IMR-90 (cell line): ENCODE results near the gene VPS11. TPM values are rescaled to one million over a fixed set of nuclear protein-coding genes. Genes with fewer than 3 reads are reported as not detected.

Source experiments
- ATAC-seq: fragments of 200-7000 bp; cut with Tn5 transposase; 2 replicates; pipeline ENCODE4 v1.9.1; 2020; ENCODE audit warnings: low read depth, mild to moderate bottlenecking, moderate library complexity
- BruUV-seq: library from RNA; stranded (reverse); fragments of 400-500 nt; replicated peaks from 2 replicates; lab custom pipeline; 2021; lab: Mats Ljungman, UMichigan
- CTCF ChIA-PET: fragments of 300-600 bp; formaldehyde crosslinking; extraction: SDS; loops from one replicate; lab custom pipeline; 2021; ENCODE audit warnings: antibody characterized with exemption; lab: Yijun Ruan, JAX
- POLR2A ChIA-PET: fragments of 300-600 bp; sonication (Branson Sonifier 250); formaldehyde crosslinking; loops from one replicate; lab custom pipeline; 2022; ENCODE audit warnings: antibody characterized with exemption; ENCODE audit not compliant: unreplicated experiment; lab: Charles Lee
- DNase-seq: peaks from one replicate; pipeline ENCODE4 v3.0.0; 2013
- H2AFZ ChIP-seq: replicated peaks from 2 replicates; pipeline ENCODE3; 2013; ENCODE audit warnings: low read length, mild to moderate bottlenecking; ENCODE audit not compliant: poor library complexity
- H2AK5ac ChIP-seq: 2 replicates; pipeline ENCODE4 v1.6.1; 2013; ENCODE audit warnings: low read depth, low read length, inconsistent platforms
- H2AK9ac ChIP-seq: replicated peaks from 2 replicates; pipeline ENCODE3; 2013; ENCODE audit warnings: mild to moderate bottlenecking, low read depth, low read length, moderate library complexity; ENCODE audit not compliant: poor library complexity
- H2BK120ac ChIP-seq: 2 replicates; pipeline ENCODE4 v1.6.1; 2013; ENCODE audit warnings: low read depth, low read length, inconsistent platforms
- H2BK15ac ChIP-seq: 3 replicates; pipeline ENCODE4 v1.6.1; 2013; ENCODE audit warnings: low read depth, low read length, inconsistent platforms
- H2BK20ac ChIP-seq: 2 replicates; pipeline ENCODE4 v1.6.1; 2013; ENCODE audit warnings: low read depth, mild to moderate bottlenecking, inconsistent platforms, low read length, moderate library complexity
- H2BK5ac ChIP-seq: 2 replicates; pipeline ENCODE4 v1.6.1; 2013; ENCODE audit warnings: mild to moderate bottlenecking, low read depth, low read length, inconsistent platforms; ENCODE audit not compliant: poor library complexity, severe bottlenecking
- H3K14ac ChIP-seq: replicated peaks from 2 replicates; pipeline ENCODE4 v1.6.1; 2013; ENCODE audit warnings: low read depth, low read length, inconsistent platforms
- H3K18ac ChIP-seq: 2 replicates; pipeline ENCODE4 v1.6.1; 2013; ENCODE audit warnings: low read depth, low read length, control low read depth
- H3K23ac ChIP-seq: 2 replicates; pipeline ENCODE4 v1.6.1; 2013; ENCODE audit warnings: low read depth, low read length, inconsistent platforms
- H3K27ac ChIP-seq: 2 replicates; pipeline ENCODE4 v1.5.1; 2013; ENCODE audit warnings: mild to moderate bottlenecking, control low read depth, low read length; ENCODE audit not compliant: insufficient read depth
- H3K27me3 ChIP-seq: 2 replicates; pipeline ENCODE4 v1.6.1; 2013; ENCODE audit warnings: low read length; ENCODE audit not compliant: control insufficient read depth, insufficient read depth
- H3K36me3 ChIP-seq: 2 replicates; pipeline ENCODE4 v1.6.1; 2013; ENCODE audit warnings: low read length, mixed read lengths; ENCODE audit not compliant: control insufficient read depth, insufficient read depth
- H3K4ac ChIP-seq: 2 replicates; pipeline ENCODE4 v1.6.1; 2013; ENCODE audit warnings: low read depth, low read length, inconsistent platforms
- H3K4me1 ChIP-seq: 2 replicates; pipeline ENCODE4 v1.6.1; 2013; ENCODE audit warnings: low read length, mixed read lengths; ENCODE audit not compliant: control insufficient read depth, insufficient read depth
- H3K4me2 ChIP-seq: 2 replicates; pipeline ENCODE4 v1.6.1; 2013; ENCODE audit warnings: low read depth, mild to moderate bottlenecking, control low read depth, low read length, moderate library complexity
- H3K4me3 ChIP-seq: 2 replicates; pipeline ENCODE4 v1.5.1; 2013; ENCODE audit warnings: low read depth, mild to moderate bottlenecking, control low read depth, low read length, moderate library complexity; ENCODE audit not compliant: insufficient read depth
- H3K56ac ChIP-seq: 2 replicates; pipeline ENCODE4 v1.6.1; 2013; ENCODE audit warnings: low read length, inconsistent platforms; ENCODE audit not compliant: insufficient read depth; ENCODE audit errors: extremely low read depth
- H3K79me1 ChIP-seq, 2 experiments: 2 replicates each; pipeline ENCODE4 v1.6.1; 2013; ENCODE audit warnings: low read length in 2 of 2, inconsistent platforms in 1 of 2, low read depth in 1 of 2
- H3K9ac ChIP-seq: 2 replicates; pipeline ENCODE4 v1.6.1; 2013; ENCODE audit warnings: low read depth, low read length, control low read depth
- H3K9me1 ChIP-seq: 2 replicates; pipeline ENCODE4 v1.6.1; 2013; ENCODE audit warnings: low read length, inconsistent platforms; ENCODE audit not compliant: insufficient read depth
- H3K9me3 ChIP-seq: 2 replicates; pipeline ENCODE4 v1.6.1; 2013; ENCODE audit warnings: low read length; ENCODE audit not compliant: control insufficient read depth, insufficient read depth
- H4K20me1 ChIP-seq: 2 replicates; pipeline ENCODE4 v1.6.1; 2013; ENCODE audit warnings: low read length, inconsistent platforms; ENCODE audit not compliant: insufficient read depth
- H4K5ac ChIP-seq: 2 replicates; pipeline ENCODE4 v1.6.1; 2013; ENCODE audit warnings: mild to moderate bottlenecking, low read depth, low read length, control low read depth
- H4K8ac ChIP-seq, 2 experiments: 2 replicates each; pipeline ENCODE4 v1.6.1; 2013; ENCODE audit warnings: low read depth in 2 of 2, low read length in 2 of 2, control low read depth in 1 of 2, inconsistent platforms in 1 of 2
- H4K91ac ChIP-seq: 2 replicates; pipeline ENCODE4 v1.6.1; 2013; ENCODE audit warnings: low read depth, low read length, inconsistent platforms; ENCODE audit not compliant: insufficient read depth
- BHLHE40 ChIP-seq: fragments of 150-350 bp; IDR thresholded peaks from 2 replicates; pipeline ENCODE4 v1.6.1; 2016; ENCODE audit warnings: mild to moderate bottlenecking, low read depth, low read length
- CHD1 ChIP-seq: IDR thresholded peaks from 2 replicates; pipeline ENCODE4 v1.6.1; 2012; ENCODE audit warnings: low read depth, low read length, improper control_type of control experiment
- FOS ChIP-seq: fragments of 150-350 bp; IDR thresholded peaks from 2 replicates; pipeline ENCODE4 v1.6.1; 2016; ENCODE audit warnings: low read depth, low read length
- MAFK ChIP-seq: IDR thresholded peaks from 2 replicates; pipeline ENCODE4 v1.6.1; 2012; ENCODE audit warnings: low read depth, low read length, improper control_type of control experiment
- MAZ ChIP-seq: IDR thresholded peaks from 2 replicates; pipeline ENCODE4 v1.6.1; 2012; ENCODE audit warnings: low read depth, mild to moderate bottlenecking, low read length, improper control_type of control experiment, moderate library complexity, borderline replicate concordance
- NFE2L2 ChIP-seq: fragments of 150-350 bp; IDR thresholded peaks from 2 replicates; pipeline ENCODE4 v1.6.1; 2016; ENCODE audit warnings: low read depth, mild to moderate bottlenecking, low read length
- POLR2A ChIP-seq: IDR thresholded peaks from 2 replicates; pipeline ENCODE4 v1.6.1; 2012; ENCODE audit warnings: mild to moderate bottlenecking, low read depth, low read length
- RAD21 ChIP-seq: IDR thresholded peaks from 2 replicates; pipeline ENCODE4 v1.6.1; 2012; ENCODE audit warnings: low read length, improper control_type of control experiment
- RCOR1 ChIP-seq: IDR thresholded peaks from 2 replicates; pipeline ENCODE4 v1.6.1; 2012; ENCODE audit warnings: mild to moderate bottlenecking, low read length, improper control_type of control experiment; ENCODE audit not compliant: insufficient replicate concordance
- RFX5 ChIP-seq: IDR thresholded peaks from 2 replicates; pipeline ENCODE4 v1.8.0; 2012; ENCODE audit warnings: low read depth, mild to moderate bottlenecking, low read length, moderate library complexity
- SMC3 ChIP-seq: fragments of 150-350 bp; IDR thresholded peaks from 2 replicates; pipeline ENCODE4 v1.6.1; 2016; ENCODE audit warnings: low read depth, mild to moderate bottlenecking, antibody characterized with exemption, low read length, moderate library complexity
- WGBS, 2 experiments: methylation state at CpG; one replicate each; pipeline versions ENCODE4 v1.1.5 to v1.1.7; 2013; ENCODE audit warnings: missing lambda C conversion rate in 2 of 2; ENCODE audit not compliant: insufficient read length in 1 of 2; ENCODE audit errors: extremely low coverage in 2 of 2; 5-methylcytosine and 5-hydroxymethylcytosine counted together
- dilution Hi-C: fragments of 300-500 bp; cut with HindIII; formaldehyde crosslinking; loops from one replicate; pipeline ENCODE4 v1.14.3; 2018; ENCODE audit warnings: low sequenced_read_pairs; ENCODE audit not compliant: unreplicated experiment
- in situ Hi-C: fragments of 300-500 bp; cut with MboI; formaldehyde crosslinking; loops from 3 replicates; pipeline ENCODE4 v1.14.3; 2019; ENCODE audit warnings: low sequenced_read_pairs, inconsistent platforms, mixed read lengths
- intact Hi-C: fragments of 100-400 bp; cut with micrococcal nuclease; formaldehyde crosslinking; loops from 2 replicates; pipeline ENCODE4 v1.10.0; 2022
- polyA plus RNA-seq, 3 experiments: library from polyadenylated mRNA; depleted of rRNA; stranded (reverse); fragments of >200 nt; gene quantifications; 2 replicates each; pipeline ENCODE4 v1.2.3, GENCODE V29; 2012; ENCODE audit warnings: low replicate concordance in 1 of 3
- total RNA-seq: library from RNA; depleted of rRNA; stranded (reverse); fragments of >200 nt; gene quantifications from 2 replicates; pipeline ENCODE4 v1.2.3, GENCODE V29; 2012
- TF ChIP-seq, protein P1 (sequence below): conservative IDR thresholded peaks from 2 replicates; pipeline ENCODE4 v1.5.1; 2012; ENCODE audit warnings: mild to moderate bottlenecking, low read depth, low read length, improper control_type of control experiment
- TF ChIP-seq, protein P2 (sequence below): fragments of 150-350 bp; IDR thresholded peaks from 2 replicates; pipeline ENCODE4 v1.6.1; 2017; ENCODE audit warnings: mild to moderate bottlenecking, antibody characterized with exemption, low read length, low read depth
- TF ChIP-seq, protein P3 (sequence below): fragments of 150-350 bp; IDR thresholded peaks from 2 replicates; pipeline ENCODE4 v1.6.1; 2016; ENCODE audit warnings: low read depth, mild to moderate bottlenecking, low read length, moderate library complexity, borderline replicate concordance

VPS11 gene
- total and polyA plus RNA-seq, 2 of the 4 experiments (the other 2 are of a cell fraction), result 19.7 to 30.5 TPM

DNA sequence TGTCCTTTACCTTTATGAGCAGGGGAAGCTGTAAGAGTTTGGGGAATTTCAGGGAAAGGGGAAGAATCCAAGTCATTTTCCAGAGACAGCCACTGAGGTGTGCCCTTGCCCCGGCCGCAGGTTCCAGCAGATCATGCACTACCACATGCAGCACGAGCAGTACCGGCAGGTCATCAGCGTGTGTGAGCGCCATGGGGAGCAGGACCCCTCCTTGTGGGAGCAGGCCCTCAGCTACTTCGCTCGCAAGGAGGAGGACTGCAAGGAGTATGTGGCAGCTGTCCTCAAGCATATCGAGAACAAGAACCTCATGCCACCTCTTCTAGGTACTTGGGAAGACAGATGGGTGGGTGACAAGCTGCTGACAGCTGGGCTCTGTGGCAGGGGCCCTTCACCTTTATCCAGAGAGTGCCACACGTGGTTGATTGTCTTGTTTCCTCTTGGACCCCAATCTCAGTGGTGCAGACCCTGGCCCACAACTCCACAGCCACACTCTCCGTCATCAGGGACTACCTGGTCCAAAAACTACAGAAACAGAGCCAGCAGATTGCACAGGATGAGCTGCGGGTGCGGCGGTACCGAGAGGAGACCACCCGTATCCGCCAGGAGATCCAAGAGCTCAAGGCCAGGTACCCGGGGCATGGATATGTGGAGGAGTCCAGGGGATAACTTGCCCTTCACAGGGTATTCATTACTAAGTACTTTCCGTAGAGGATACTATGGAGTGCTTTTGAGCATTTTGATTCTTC, 11.2 kb downstream of the VPS11 start:
- TF ChIP-seq MAFK (no peak), MAZ (no peak), RCOR1 (no peak), NFE2L2 (no peak), FOS (no peak), SMC3 (no peak), POLR2A (no peak), RFX5 (no peak), BHLHE40 (no peak), CHD1 (no peak), RAD21 (no peak)
- TF ChIP-seq, protein P1, sequence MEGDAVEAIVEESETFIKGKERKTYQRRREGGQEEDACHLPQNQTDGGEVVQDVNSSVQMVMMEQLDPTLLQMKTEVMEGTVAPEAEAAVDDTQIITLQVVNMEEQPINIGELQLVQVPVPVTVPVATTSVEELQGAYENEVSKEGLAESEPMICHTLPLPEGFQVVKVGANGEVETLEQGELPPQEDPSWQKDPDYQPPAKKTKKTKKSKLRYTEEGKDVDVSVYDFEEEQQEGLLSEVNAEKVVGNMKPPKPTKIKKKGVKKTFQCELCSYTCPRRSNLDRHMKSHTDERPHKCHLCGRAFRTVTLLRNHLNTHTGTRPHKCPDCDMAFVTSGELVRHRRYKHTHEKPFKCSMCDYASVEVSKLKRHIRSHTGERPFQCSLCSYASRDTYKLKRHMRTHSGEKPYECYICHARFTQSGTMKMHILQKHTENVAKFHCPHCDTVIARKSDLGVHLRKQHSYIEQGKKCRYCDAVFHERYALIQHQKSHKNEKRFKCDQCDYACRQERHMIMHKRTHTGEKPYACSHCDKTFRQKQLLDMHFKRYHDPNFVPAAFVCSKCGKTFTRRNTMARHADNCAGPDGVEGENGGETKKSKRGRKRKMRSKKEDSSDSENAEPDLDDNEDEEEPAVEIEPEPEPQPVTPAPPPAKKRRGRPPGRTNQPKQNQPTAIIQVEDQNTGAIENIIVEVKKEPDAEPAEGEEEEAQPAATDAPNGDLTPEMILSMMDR, result no peak
- TF ChIP-seq, protein P2, sequence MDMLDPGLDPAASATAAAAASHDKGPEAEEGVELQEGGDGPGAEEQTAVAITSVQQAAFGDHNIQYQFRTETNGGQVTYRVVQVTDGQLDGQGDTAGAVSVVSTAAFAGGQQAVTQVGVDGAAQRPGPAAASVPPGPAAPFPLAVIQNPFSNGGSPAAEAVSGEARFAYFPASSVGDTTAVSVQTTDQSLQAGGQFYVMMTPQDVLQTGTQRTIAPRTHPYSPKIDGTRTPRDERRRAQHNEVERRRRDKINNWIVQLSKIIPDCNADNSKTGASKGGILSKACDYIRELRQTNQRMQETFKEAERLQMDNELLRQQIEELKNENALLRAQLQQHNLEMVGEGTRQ, result no peak
- TF ChIP-seq, protein P3, sequence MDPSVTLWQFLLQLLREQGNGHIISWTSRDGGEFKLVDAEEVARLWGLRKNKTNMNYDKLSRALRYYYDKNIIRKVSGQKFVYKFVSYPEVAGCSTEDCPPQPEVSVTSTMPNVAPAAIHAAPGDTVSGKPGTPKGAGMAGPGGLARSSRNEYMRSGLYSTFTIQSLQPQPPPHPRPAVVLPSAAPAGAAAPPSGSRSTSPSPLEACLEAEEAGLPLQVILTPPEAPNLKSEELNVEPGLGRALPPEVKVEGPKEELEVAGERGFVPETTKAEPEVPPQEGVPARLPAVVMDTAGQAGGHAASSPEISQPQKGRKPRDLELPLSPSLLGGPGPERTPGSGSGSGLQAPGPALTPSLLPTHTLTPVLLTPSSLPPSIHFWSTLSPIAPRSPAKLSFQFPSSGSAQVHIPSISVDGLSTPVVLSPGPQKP, result no peak
- H4K8ac ChIP-seq, result no peak overlapping the region
- no peak overlapping the region for H2BK5ac ChIP-seq
- no peak overlapping the region for H2BK120ac ChIP-seq
- H3K9me3 ChIP-seq, result no peaks in the 10 kb centered on the region
- intact Hi-C loops, result no loop called here
- no peak overlapping the region for H4K91ac ChIP-seq
- H3K36me3 ChIP-seq, result peaks cover 56% of the 10 kb centered on the region
- no peak overlapping the region for H2BK20ac ChIP-seq
- H3K4me2 ChIP-seq, result no peak overlapping the region
- CTCF ChIA-PET, result no interaction called here
- H3K4me1 ChIP-seq, result no peaks in the 10 kb centered on the region
- H2BK15ac ChIP-seq, result no peak overlapping the region
- no peaks in the 10 kb centered on the region for H3K27me3 ChIP-seq
- DNase-seq, result no peak
- H3K79me1 ChIP-seq, result 0 out of 4 replicates have a peak, but pooled peaks cover 0 to under 1% of the 10 kb centered on the region in 2 experiments
- H3K23ac ChIP-seq, result no peak overlapping the region
- H3K9ac ChIP-seq, result no peak overlapping the region
- H2AK5ac ChIP-seq, result no peak overlapping the region
- no peak overlapping the region for H2AK9ac ChIP-seq
- dilution Hi-C loops, result no loop called here
- no peaks in the 10 kb centered on the region for H4K20me1 ChIP-seq
- no peak overlapping the region for H4K5ac ChIP-seq
- in situ Hi-C loops, result no loop called here
- no peak overlapping the region for H2AFZ ChIP-seq
- TSS peak; percentile 54 for BruUV-seq
- H3K18ac ChIP-seq, result no peak overlapping the region
- ATAC-seq, result no peak
- no peaks in the 10 kb centered on the region for H3K9me1 ChIP-seq
- no peak overlapping the region for H3K27ac ChIP-seq
- no peak overlapping the region for H3K4me3 ChIP-seq
- 81% methylated on average over 8 of the region's 19 CpGs; no CpG with 5 or more reads in 1 of the 2 experiments for WGBS, 2 experiments
- H3K14ac ChIP-seq, result no peak overlapping the region
- H3K56ac ChIP-seq, result no peak overlapping the region
- H3K4ac ChIP-seq, result no peak overlapping the region
- POLR2A ChIA-PET, result interaction anchor here (1.1 kb wide), 1 partner anchor 11 kb away, joined by 3 read pairs; the partner anchor contains the start of gene VPS11
